HG03045 (cell line): ENCODE measurements around the gene GMDS.

ENCODE experiments used
- ATAC-seq: cut with Tn5 transposase; IDR thresholded peaks from one replicate; pipeline ENCODE4 v1.9.1; 2021; ENCODE audit warnings: mild to moderate bottlenecking, moderate library complexity; ENCODE audit not compliant: unreplicated experiment

The GMDS gene

DNA sequence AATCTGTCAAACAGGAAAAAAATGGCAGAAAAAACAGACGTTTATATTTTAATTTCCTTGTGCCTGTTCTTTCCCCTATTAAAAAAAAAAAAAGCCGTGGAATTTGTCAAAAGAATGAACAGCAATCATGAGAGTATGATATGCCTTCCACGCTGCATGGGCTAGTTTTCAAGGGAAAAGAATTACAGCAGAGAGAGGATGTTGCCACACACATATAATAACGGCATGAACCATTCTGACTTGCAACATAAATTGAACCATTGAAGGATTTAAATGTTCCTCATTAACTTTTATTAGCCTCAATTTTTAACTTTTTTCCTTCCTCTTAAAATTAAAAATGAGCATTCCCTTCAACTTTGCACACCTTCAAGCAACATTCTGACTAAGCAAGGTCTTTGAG lies 333.9 kb downstream of the GMDS start:
- no peak for ATAC-seq

DNA sequence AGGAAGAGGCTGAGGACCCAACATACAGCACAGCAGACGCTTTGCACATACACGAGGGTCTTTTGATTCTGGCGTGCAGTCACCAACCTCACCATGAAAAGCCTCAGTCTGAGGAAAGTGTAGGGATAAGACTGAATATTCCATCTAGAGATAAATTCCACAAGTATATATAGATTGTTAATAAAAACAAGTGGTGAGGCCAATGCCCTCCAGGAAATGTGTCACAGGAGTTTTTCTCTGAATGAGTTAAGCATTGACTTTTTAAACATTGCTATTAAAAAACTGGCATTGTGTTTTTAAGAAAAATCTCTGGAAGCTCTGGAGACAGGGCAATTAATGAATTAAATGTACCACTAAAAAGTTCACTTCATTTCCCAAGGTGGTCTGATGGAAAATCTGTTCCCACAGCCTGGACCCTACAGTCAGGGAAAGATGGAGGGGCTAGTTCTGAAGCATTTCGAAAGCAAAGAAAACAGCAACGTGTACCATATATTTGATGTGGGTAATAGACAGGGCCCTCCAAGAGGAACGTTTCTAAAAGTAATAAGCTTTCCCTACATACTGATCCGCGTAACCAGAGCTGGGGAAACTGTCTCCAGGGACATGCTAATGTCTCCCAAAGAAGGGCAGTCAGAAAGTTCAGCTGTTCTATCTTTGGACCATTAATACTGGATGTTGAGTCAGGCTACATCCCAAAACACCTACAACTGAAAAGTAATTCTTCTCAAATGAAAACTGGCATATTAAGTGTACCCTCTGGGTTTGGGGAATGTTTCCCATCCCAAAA lies 334.6 kb downstream of the GMDS start:
- no peak for ATAC-seq

DNA sequence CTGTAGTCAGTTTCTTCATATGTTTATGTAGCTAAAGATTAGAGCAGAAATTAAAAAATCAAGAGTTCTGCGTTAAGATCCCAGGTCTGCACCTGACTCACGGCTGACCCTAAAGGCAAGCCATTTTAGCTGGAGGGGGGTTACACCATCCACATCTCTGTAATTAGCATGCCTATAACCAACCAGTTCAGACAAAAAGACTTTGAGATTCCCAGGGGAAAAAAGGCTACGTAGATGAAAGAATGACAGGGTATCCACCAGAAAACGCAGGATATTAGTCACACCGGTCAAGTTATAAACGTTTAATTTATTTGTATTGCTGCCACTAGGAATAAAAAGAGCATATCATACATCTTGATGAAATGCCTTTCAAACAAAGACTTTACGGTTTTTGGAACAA lies 336.6 kb downstream of the GMDS start:
- no peak for ATAC-seq

DNA sequence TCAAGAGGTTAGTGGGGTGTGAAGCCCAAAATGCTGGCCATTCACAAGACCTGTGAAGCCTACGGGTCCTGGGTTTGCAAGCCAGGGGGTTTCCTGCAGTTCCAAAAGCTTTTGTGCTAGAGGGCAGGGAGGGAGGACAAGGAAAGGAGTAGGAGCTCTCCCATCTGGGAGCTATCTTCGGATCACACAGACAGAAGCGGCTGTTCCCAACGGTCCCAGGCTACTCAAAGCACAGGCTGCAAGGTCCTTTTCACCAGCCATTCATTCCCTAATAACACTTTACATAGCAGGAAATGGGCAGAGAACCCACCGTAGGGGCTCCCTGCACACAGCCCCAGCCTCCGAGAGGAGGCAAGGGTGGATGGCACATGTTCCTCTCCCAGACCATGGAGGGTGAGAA lies 338.8 kb downstream of the GMDS start:
- no peak for ATAC-seq

DNA sequence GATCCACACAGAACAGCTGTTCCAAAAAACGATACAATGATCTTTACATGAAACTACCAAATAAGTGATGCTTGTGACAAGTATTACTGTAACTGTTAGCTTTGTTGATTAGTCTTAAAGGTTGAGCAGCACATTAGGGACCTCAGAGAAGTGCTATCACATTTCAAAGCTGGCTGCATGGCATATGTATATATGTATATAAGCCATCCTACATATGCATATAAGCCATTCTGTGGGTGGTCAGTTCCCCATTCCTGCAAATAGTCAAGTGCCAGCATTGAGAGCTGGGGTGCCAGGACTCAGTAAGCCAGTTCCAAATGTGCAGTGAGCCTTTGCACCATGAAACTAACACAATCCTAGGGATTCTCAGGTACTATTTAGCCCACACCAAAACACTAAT lies 339.4 kb downstream of the GMDS start:
- no peak for ATAC-seq

DNA sequence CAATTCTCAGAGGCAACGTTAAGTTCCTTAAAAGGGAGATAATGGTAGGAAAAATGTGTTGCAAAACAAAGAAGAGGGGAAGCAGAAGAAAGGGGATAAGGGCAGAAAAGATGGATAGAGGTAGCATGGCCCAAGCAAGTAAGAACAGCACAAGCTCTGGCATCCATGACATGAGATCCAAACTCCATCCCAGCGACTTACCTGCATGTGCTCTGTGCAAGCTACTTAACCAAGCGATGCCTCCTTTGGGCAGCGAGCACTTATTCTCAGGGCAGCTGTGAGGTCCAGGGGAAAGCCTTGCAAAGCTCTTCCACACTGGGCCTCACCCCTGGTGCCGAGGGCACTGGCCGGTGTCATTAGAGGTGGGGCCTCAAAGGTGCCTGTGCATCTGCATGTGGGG lies 340.5 kb downstream of the GMDS start:
- ATAC-seq: no peak

DNA sequence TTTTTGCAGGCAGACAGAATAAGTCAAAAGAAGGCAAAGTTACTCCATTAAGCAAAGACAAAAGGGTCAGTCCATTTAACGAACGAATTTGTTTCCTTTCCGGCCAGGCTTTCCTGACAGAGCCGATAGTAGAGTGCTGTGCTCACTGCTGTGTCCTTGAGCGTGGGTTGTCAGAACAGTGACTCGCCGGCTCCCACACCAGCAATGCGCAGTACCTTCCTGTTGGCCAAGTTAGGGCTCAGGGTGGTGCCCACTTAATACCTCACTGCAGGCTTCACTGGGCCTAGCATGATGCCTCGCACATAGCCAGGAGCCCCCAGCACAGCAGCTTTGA lies 341.0 kb downstream of the GMDS start:
- ATAC-seq: no peak

DNA sequence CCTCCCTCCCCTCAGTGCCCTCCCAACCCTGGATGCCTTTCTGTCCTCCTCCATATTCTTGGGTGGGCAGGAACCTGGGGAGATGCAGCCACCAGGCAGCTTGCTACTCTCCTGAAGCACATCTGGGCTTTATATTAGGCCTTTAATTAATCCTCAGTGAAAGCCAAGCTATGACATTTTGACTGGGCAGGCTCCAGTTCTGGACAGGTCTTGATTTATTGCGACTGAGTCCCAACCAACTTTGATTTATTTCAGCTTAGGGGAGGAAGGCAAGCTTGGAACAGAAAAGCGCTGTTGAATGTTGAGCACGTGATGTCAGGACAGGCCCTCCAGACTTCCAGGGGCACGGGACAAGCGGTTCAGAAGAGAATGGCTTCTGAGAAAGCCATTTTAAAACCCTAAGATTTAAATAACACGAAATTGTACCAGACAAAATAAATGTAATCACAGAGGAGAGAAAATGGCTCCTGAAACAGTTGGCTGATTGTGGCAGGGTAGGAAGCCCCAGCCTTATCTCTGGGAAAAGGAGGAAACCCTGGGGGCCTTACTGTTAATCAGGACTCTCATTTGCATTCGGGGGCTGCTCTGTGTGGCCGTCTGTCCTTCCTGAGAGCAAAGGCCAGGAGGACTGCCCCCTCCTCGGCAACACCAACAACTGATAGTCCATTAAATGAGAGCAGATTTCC lies 341.5 kb downstream of the GMDS start:
- no peak for ATAC-seq

DNA sequence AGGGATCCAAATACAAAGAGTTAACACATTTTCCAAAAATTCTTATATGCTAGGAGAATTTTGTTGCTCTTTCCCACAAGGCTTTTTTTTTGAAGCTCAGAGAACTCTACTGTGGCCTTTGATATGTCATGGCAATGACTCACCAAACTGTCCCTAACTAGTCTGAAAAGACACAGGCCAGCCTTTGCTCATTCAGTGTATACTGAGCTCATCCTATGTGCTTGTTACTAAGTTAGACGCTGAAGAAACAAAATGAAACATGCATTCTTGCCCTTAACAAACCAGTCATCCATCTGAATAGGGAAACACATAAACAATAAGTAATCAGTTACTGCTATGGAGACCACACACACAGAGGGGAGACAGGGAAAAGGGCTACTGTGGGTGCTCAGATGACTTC lies 343.8 kb downstream of the GMDS start:
- no peak for ATAC-seq

DNA sequence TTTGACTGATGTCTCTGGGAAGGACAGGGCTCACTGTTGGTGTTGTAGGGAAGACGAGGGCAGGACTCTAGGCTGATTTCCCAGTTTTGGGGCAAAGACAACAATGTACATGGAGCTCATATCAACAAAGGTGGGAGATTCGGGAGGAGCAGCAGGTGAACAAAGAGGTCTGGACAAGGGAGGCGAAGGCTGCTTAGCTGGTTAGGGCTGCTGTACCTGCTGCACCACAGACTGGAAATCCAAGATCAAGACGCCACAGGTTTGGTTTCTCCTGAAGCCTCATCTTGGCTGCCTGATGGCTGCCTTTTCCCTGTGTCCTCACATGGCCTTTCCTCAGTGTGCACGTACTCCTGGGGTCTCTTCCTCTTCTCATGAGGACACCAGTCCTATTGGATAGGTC lies 348.5 kb downstream of the GMDS start:
- no peak for ATAC-seq

DNA sequence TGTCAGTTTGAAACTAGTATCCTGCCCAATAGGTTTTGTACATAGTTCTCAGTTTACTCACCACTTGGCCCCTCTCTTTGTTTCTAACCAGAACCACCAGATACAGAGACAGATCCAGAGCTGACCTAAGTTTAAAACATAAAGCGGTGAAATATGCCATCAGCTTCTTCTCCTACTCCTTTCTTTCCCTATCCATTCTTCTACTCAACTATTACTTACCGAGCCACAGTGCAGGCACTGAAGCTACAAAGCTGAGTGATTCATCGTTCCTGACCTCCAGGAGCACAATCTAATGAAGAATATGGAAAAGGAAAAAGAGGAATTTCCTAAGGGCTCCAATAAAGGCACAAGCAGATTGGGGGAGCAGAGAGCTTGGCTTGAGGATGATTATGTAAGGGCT lies 349.7 kb downstream of the GMDS start:
- no peak for ATAC-seq

DNA sequence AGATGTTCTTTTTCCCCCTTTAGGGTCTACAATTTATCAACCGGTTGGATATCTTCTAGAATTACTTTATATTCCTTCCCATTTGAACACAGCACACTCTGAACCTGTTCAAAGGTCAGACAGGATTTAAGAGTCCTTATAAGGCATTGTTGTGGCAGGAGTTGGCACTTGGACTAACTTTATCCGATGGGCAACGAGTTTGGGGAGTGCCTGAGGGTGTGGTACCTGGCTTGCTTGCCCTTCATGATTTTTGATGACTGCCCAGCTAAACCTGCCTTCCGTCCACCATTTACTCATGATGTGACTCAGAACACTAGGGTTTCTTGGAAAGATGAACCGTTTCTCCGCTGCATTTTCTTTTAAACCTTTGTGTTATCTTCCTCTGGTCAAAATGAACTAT lies 350.5 kb downstream of the GMDS start:
- no peak for ATAC-seq

DNA sequence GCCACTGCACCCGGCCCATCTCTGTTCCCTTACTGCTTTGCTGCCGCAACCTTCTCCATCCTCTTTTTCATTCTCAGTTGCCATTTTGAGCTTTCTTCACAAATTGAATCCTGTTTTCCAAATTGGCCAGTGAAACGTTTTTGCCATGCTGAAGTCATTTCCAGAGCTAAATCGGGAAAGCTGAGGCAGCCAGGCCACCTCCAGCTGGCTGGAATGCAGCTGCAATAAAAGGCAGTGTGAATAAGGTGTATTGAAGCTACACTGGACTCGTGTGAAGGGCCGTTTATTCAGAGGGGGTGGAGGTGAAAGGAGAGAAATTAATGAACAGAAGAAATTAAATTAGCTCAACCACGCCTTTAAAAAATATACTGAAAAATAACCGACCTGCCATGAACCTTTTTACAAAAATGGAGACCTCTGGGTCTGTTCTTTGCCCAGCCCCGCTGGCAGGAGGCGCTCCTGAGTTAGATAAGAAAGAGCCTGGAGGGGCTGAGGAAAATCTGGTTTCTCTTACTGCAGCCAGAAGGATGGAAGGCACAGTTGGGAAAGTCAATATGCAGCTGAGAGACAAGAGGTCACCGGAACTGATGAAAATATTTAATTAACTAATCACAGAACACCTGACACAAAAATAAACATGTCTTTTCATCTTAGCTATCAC lies 351.8 kb downstream of the GMDS start:
- no peak for ATAC-seq

DNA sequence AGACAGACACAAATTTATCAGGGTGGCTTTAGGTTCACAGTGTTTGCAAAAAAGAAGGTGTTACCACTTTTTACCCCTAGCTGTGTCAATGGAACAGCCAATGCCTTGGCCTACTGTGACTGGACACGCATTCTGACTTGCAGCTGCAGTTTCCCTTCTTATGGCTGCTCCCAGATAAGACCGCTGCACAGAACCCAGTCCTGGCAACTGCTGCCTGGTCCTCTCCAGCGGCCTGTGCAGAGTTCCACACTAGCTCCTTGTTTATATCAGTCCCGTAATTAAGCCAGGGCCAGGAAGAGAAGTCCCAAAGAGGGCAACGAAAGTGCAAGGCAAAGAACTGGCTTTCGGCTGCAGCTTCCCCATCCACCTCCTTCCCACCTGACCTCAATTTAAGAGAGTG lies 352.7 kb downstream of the GMDS start:
- no peak for ATAC-seq

DNA sequence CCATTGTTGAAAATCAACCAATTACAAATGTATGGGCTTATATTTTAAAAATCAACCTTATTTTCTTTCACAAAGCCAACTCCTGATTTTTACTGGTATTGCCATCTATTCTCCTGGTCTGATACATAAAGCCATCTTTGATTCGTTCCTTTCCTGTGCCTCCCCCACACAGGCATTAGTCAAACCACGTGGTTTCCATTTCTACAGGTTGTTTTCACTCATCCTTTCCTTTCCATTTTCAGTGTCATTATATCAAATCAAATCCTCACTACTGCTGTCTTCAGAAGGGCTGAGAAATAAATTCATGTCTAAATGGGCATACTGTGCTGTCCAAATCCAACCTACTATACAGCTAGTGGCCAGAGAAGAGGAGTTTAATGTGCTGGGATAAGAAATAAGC lies 354.4 kb downstream of the GMDS start:
- no peak for ATAC-seq

DNA sequence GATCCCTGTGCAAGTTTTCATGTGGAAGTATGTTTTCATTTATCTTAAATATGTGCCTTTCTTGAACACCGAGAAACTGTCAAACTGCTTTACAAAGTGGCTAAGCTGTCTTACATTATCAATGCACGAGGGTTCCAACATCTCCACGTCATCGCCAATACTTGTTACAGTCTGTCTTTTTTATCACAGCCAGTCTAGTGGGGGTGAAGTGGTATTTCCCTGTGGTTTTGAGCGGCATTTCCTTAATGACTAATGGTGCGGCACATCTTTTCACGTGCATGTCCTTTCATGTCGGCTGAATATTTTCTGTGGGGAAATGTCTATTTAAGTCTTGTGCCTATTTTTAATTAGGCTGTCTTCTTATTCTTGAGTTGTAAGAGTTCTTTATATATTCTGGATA lies 355.3 kb downstream of the GMDS start:
- ATAC-seq: no peak

DNA sequence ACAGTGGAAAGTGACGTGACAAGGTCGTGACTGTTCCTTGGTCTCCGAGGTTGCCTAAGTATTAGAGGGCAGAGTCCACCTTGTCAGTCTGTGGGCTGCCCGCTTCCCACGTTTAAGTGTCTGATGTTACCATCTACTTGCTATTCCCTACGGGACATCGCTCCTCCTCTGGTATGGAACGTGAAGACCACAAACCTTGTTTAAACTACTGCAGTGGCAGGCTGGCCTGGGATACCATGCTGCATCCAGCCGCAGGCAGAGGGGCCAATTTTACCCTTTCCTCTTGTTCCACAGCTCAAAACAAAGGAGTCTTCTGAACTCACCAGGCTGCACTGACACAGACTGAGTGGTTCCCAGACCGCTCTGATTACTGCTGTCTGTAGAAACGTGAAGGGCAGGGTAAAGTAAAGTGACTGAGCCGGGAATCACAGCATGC lies 359.8 kb downstream of the GMDS start:
- no peak for ATAC-seq

DNA sequence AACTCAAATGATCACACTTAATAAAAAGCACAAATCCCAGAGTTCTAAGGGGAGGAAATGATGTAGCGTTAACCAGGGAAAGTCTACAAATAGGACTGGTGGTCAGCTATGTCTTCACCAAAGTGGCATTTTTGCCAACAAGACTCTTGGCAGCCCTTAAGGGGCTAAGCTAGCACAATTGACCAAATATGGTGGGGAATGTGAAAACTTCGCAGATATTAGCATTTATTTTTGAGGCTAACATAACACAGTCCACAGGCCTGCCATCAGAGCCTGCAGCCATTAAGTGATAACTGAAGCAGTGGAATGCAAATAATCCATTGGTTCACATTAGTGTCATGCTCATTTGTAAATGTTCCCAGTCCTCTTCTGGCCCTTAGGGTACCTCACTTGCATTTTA lies 361.1 kb downstream of the GMDS start:
- ATAC-seq: no peak

DNA sequence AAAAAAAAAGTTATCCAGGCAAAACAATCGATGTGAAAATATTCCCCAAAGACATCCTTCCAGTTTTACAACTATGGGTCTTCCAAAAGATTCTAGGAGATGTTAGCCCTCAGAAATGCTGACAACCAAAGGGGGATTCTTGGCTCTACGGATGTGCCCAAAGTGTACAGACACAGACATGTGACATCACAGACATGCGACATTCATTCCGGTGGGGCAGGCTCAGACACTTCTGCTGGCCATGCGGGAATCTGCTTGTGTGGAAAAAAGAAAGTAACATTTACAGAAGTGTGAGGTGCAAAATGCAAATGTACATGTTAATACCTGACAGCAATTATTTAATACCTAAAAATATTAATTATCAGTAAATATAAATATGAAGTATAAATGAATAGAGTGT lies 367.1 kb downstream of the GMDS start:
- no peak for ATAC-seq

DNA sequence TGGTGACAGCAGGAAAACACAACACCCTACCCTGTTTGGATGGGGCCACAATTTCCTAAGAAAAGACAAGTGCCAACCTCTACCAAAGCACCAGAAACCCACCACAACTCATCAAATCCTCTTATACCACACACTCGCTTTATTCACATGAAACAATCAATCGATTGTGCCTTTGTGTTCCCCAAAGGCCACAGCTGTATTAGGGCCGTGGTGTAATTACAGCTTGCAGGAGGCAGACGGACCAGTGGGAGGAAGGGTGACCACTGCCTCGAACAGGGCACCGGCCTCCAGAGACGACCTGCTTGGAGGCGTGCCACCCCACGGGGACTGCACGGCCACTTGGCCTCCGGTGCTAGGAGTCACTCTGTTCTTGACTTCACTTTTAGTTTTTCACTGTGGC lies 371.6 kb downstream of the GMDS start:
- no peak for ATAC-seq

DNA sequence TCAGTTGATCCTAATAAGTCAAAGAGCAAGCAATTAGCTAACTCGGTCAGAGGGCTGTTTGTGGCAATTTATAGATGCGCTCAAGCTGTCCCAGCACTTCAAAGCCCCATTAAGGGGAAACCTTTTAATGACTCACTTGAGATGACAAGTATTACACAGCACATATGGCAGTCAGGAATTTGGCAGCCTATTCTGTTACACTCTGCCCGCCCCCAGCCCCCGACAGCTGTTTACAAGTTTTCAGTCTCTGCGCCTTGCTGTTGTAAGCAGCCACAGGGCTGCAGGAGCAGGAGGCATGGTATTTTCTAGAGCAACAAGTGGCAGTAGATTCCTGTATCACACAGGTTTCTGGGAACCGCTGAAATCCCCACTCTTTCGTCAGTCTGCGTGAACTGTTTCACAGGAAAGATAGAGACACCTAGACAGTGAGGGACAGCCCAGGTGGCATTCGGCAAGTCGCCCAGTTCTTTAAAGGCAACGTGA lies 372.7 kb downstream of the GMDS start:
- ATAC-seq: no peak

DNA sequence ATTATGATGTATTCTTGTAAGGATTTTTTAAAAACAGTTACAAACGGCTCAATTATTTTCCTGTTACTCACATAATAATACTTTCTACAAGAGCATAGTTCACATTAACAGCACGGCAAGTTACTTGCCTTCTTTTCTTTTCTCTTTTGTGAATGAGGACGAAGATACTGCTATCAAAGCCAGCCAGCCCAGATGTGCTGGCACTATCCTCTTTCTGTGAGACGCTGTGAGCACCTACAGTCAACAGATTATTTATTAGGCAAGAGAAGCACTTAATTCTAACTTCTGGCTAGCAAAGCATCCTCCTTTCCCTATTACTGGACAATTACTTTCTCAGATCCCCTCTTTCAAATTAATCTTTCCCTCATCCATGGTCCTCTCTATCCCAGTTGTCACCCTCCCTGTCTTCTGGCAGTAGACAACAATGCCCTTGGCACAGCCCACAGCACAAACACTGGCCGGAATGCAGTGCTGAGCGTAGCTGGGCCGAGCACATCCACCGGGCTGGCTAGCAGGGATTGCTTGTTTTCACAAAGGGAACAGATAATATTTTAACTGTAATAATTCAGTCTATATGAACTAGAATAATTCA lies 373.6 kb downstream of the GMDS start:
- ATAC-seq: no peak
